K562 (cell line): ENCODE measurements around the gene ACTL6A. TPM values are rescaled to one million over a fixed set of nuclear protein-coding genes. Genes with fewer than 3 reads are reported as not detected.

Experiments used
- ATAC-seq: fragments of 200-7000 bp; cut with Tn5 transposase; 3 replicates; pipeline ENCODE4 v1.9.1; 2020; ENCODE audit warnings: moderate library complexity
- BruUV-seq: library from RNA; stranded (reverse); fragments of 400-500 nt; replicated peaks from 2 replicates; lab custom pipeline; 2021; lab: Mats Ljungman, UMichigan
- CTCF ChIA-PET: fragments of 300-600 bp; formaldehyde crosslinking; extraction: SDS; loops from one replicate; lab custom pipeline; 2021; ENCODE audit warnings: low intra/inter-chr PET ratio; lab: Yijun Ruan, JAX
- POLR2A ChIA-PET: fragments of 300-600, 350-650 bp; sonication (Branson Sonifier 250); formaldehyde crosslinking; extraction: SDS; loops from one replicate; lab custom pipeline; 2021; ENCODE audit warnings: antibody characterized with exemption, inconsistent platforms; lab: Yijun Ruan, JAX
- DNase-seq, 4 experiments: peaks; one replicate each; pipeline versions ENCODE4 v3.0.0 to v3.0.0-alpha.2; 2011 to 2018; ENCODE audit warnings: low spot score in 3 of 4, mixed read lengths in 3 of 4; ENCODE audit errors: extremely low read depth in 1 of 4
- FAIRE-seq: peaks from 2 replicates; lab custom pipeline; 2011; peaks lifted over from hg19 to GRCh38; lab: Jason Lieb, UNC
- H2AFZ ChIP-seq: 2 replicates; pipeline ENCODE4 v1.6.0; 2011; ENCODE audit warnings: low read depth, low read length, control low read depth, inconsistent platforms
- H3K27ac ChIP-seq: fragments of 200-600 bp; 3 replicates; pipeline ENCODE4 v1.8.0; 2011; ENCODE audit warnings: low read depth, mild to moderate bottlenecking, control low read depth, inconsistent platforms, low read length, moderate library complexity, mixed read lengths; ENCODE audit errors: extremely low read depth
- H3K27me3 ChIP-seq, 2 experiments: fragments of 300-600 bp in 1 of 2; 2 replicates in 1 of 2; 3 replicates in 1 of 2; pipeline versions ENCODE4 v1.6.0 to v1.8.0; 2011; ENCODE audit warnings: inconsistent platforms in 2 of 2, low read length in 2 of 2, mild to moderate bottlenecking in 1 of 2, mixed read lengths in 1 of 2, moderate library complexity in 1 of 2; ENCODE audit not compliant: control insufficient read depth in 2 of 2, insufficient read depth in 2 of 2
- H3K36me3 ChIP-seq: fragments of 300-600 bp; 3 replicates; pipeline ENCODE4 v1.8.0; 2011; ENCODE audit warnings: mild to moderate bottlenecking, low read length, inconsistent platforms; ENCODE audit not compliant: control insufficient read depth, insufficient read depth
- H3K4me1 ChIP-seq, 2 experiments: fragments of 200-600 bp in 1 of 2; replicated peaks in 1 of 2; 2 replicates in 1 of 2; 3 replicates in 1 of 2; pipeline versions ENCODE4 v1.5.1 to v1.8.0; 2011; ENCODE audit warnings: inconsistent platforms in 2 of 2, low read length in 2 of 2, mild to moderate bottlenecking in 1 of 2, mixed read lengths in 1 of 2, moderate library complexity in 1 of 2; ENCODE audit not compliant: control insufficient read depth in 2 of 2, insufficient read depth in 2 of 2
- H3K4me2 ChIP-seq: 2 replicates; pipeline ENCODE4 v1.6.1; 2011; ENCODE audit warnings: low read length, control low read depth, inconsistent platforms, mixed read lengths; ENCODE audit not compliant: insufficient read depth
- H3K4me3 ChIP-seq: fragments of 200-600 bp; sonication (generic), shearing (Covaris generic); 2 replicates; pipeline ENCODE4 v1.5.1; 2016; ENCODE audit warnings: control low read depth, inconsistent platforms
- H3K79me2 ChIP-seq: fragments of 200-600 bp; 3 replicates; pipeline ENCODE4 v1.8.0; 2011; ENCODE audit warnings: low read length, inconsistent platforms; ENCODE audit not compliant: control insufficient read depth, insufficient read depth
- H3K9ac ChIP-seq, 2 experiments: 2 replicates each; pipeline versions ENCODE4 v1.6.0 to v1.6.1; 2011; ENCODE audit warnings: low read depth in 2 of 2, low read length in 2 of 2, control low read depth in 1 of 2, inconsistent platforms in 1 of 2, mild to moderate bottlenecking in 1 of 2, mixed read lengths in 1 of 2; ENCODE audit not compliant: insufficient read depth in 1 of 2
- H3K9me1 ChIP-seq: one replicate; pipeline ENCODE4 v1.6.0; 2011; ENCODE audit warnings: inconsistent platforms, mild to moderate bottlenecking, low read length, moderate library complexity; ENCODE audit not compliant: control insufficient read depth, insufficient read depth
- H3K9me3 ChIP-seq: replicated peaks from 2 replicates; pipeline ENCODE4 v1.5.1; 2011; ENCODE audit warnings: low read depth, low read length, inconsistent platforms; ENCODE audit not compliant: control insufficient read depth, insufficient read depth
- H4K20me1 ChIP-seq: replicated peaks from 2 replicates; pipeline ENCODE4 v1.6.1; 2011; ENCODE audit warnings: low read length, inconsistent platforms, mixed read lengths; ENCODE audit not compliant: control insufficient read depth, insufficient read depth
- CBFA2T3 ChIP-seq: fragments of 450-650 bp; IDR thresholded peaks from 2 replicates; pipeline ENCODE4 v1.6.1; 2017
- MEIS2 ChIP-seq: fragments of 450-650 bp; IDR thresholded peaks from 2 replicates; pipeline ENCODE4 v1.6.1; 2014; ENCODE audit warnings: mild to moderate bottlenecking; ENCODE audit not compliant: partially characterized antibody
- POLR2A ChIP-seq: fragments of 450-650 bp; conservative IDR thresholded peaks from 2 replicates; pipeline ENCODE4 v1.6.1; 2016
- SOX6 ChIP-seq: fragments of 450-650 bp; IDR thresholded peaks from 2 replicates; pipeline ENCODE4 v1.6.1; 2014; ENCODE audit warnings: mild to moderate bottlenecking
- SUPT5H ChIP-seq: fragments of 450-650 bp; IDR thresholded peaks from 2 replicates; pipeline ENCODE4 v1.6.1; 2016
- TAL1 ChIP-seq: fragments of 450-650 bp; IDR thresholded peaks from 2 replicates; pipeline ENCODE4 v1.6.1; 2016; ENCODE audit warnings: mild to moderate bottlenecking
- TCF3 ChIP-seq: sonication (generic); formaldehyde crosslinking; IDR thresholded peaks from 2 replicates; pipeline ENCODE4 v1.4.0; 2020; ENCODE audit warnings: mild to moderate bottlenecking, missing genetic modification reagents
- ZBTB5 ChIP-seq: fragments of 450-650 bp; IDR thresholded peaks from 2 replicates; pipeline ENCODE4 v1.6.1; 2017; ENCODE audit warnings: antibody characterized with exemption
- ZNF217 ChIP-seq: sonication (generic); formaldehyde crosslinking; IDR thresholded peaks from 2 replicates; pipeline ENCODE4 v1.8.0; 2022; ENCODE audit warnings: mild to moderate bottlenecking, missing genetic modification reagents
- ZNF785 ChIP-seq: fragments of 250-450 bp; sonication (Bioruptor Pico); IDR thresholded peaks from 2 replicates; pipeline ENCODE4 v1.4.0; 2020; ENCODE audit warnings: mild to moderate bottlenecking
- WGBS: fragments of 100-300 bp; shearing (Covaris generic); methylation state at CpG from one replicate; pipeline ENCODE4 v1.1.6; 2016; ENCODE audit warnings: low coverage, mixed read lengths; ENCODE audit not compliant: insufficient coverage; ENCODE audit errors: missing lambda C conversion rate; 5-methylcytosine and 5-hydroxymethylcytosine counted together
- in situ Hi-C: fragments of 300-500 bp; cut with MboI; formaldehyde crosslinking; loops from 4 replicates; pipeline ENCODE4 v1.15.0; 2018; ENCODE audit warnings: inconsistent platforms, mixed read lengths
- intact Hi-C: fragments of 100-400 bp; cut with micrococcal nuclease; formaldehyde crosslinking; loops from 2 replicates; pipeline ENCODE4 v1.14.2; 2022
- polyA plus RNA-seq, 8 experiments: library from polyadenylated mRNA; depleted of rRNA in 4 of 8; stranded (reverse) in 5 of 8; unstranded in 3 of 8; fragments of >200 nt; fragmentation: Nextera tagmentation in 2 of 8; fragmentation: Illumina TruSeq in 1 of 8; extraction: Ambion mirVana in 2 of 8; extraction: Trizol in 1 of 8; gene quantifications; 2 replicates each; pipeline versions ENCODE4 v1.2.1 to v1.2.3, GENCODE V29; 2011 to 2014; ENCODE audit warnings: inconsistent platforms in 1 of 8, missing spikeins in 1 of 8
- total RNA-seq, 7 experiments: library from RNA; depleted of rRNA in 6 of 7; stranded (reverse); fragments of >200 nt in 6 of 7; fragmentation: Illumina TruSeq in 2 of 7; extraction: Trizol in 2 of 7; gene quantifications; 2 replicates each; pipeline versions ENCODE4 v1.2.1 to v1.2.3, GENCODE V29; 2011 to 2021; ENCODE audit warnings: low replicate concordance in 1 of 7

Gene ACTL6A
- total and polyA plus RNA-seq, 9 of the 15 experiments (the other 6 are each of a cell fraction or from before 2014, with no cell fraction given) = 107 to 243 (median 157) TPM

GRCh38 chr3:179580992-179581391 lies 18.3 kb downstream of the ACTL6A start:
- WGBS = 42% methylated on average over 1 of the region's 1 CpG
- Histone ChIP-seq H3K79me2 (no peaks in the 10 kb centered on the region), H3K4me3 (no peak overlapping the region), H2AFZ (no peak overlapping the region), H4K20me1 (no peaks in the 10 kb centered on the region), H3K27me3 (no peaks in the 10 kb centered on the region), H3K36me3 (peaks cover 81% of the 10 kb centered on the region), H3K9ac (no peak overlapping the region), H3K4me1 (no peaks in the 10 kb centered on the region), H3K27ac (no peak overlapping the region), H3K9me3 (no peaks in the 10 kb centered on the region), H3K9me1 (no peaks in the 10 kb centered on the region), H3K4me2 (no peak overlapping the region)
- DNase-seq (no peak), FAIRE-seq (peak; percentile 15), ATAC-seq (no peak; the same call in 2 of the 3 replicates)
- ChIA-PET POLR2A (interaction anchor here (1.0 to 1.3 kb wide), 2 partner anchors 11 to 14 kb away, joined by 3 to 5 read pairs; no protein-coding TSS in a partner anchor), CTCF (no interaction called here)
- in situ Hi-C loops (no loop called here), intact Hi-C loops (no loop called here)
- TF ChIP-seq ZNF785 = no peak
- TF ChIP-seq TCF3 (CRISPR knock-in tag) = peak; percentile 52; the same call in 1 of the 2 replicates
- TF ChIP-seq ZNF217 (CRISPR knock-in tag) = no peak
- 0 out of 2 replicates have a peak, but pooled peaks have one; percentile 19 for TF ChIP-seq SOX6
- peak; percentile 11 for TF ChIP-seq MEIS2
- 0 out of 2 replicates have a peak, but pooled peaks have one; percentile 26 for TF ChIP-seq CBFA2T3
- TF ChIP-seq TAL1 = peak; percentile 32; the same call in 1 of the 2 replicates
- BruUV-seq = no TSS peak

GRCh38 chr3:179589143-179589542 lies 26.4 kb downstream of the ACTL6A start:
- Histone ChIP-seq H2AFZ (no peak overlapping the region), H3K4me3 (no peak overlapping the region), H3K9me1 (no peaks in the 10 kb centered on the region), H3K4me2 (no peak overlapping the region), H3K9ac (no peak overlapping the region), H3K79me2 (no peaks in the 10 kb centered on the region), H3K36me3 (peaks cover 89% of the 10 kb centered on the region), H3K27ac (no peak overlapping the region), H4K20me1 (no peaks in the 10 kb centered on the region), H3K9me3 (no peaks in the 10 kb centered on the region), H3K4me1 (no peaks in the 10 kb centered on the region), H3K27me3 (no peaks in the 10 kb centered on the region)
- POLR2A ChIA-PET = interaction anchor here (0.5 to 1.3 kb wide), 4 partner anchors 11 to 254 kb away, joined by 3 to 4 read pairs (median 3); partner anchors contain the start of genes MRPL47 and NDUFB5
- DNase-seq = no peak
- FAIRE-seq = no peak
- TF ChIP-seq ZBTB5 (no peak), SUPT5H (peak; percentile 30; the same call in 1 of the 2 replicates), POLR2A (peak; percentile 43; the same call in 1 of the 2 replicates)
- intact Hi-C loops = no loop called here
- ATAC-seq = no peak
- in situ Hi-C loops = no loop called here
- CTCF ChIA-PET = no interaction called here
- no TSS peak for BruUV-seq
